HL-60 (cell line): ENCODE measurements around the gene CLINT1.

Experiments used
- DNase-seq, 2 experiments: peaks; one replicate each; pipeline ENCODE4 v3.0.0-alpha.2; 2010 to 2020; ENCODE audit warnings: low read depth in 1 of 2, low spot score in 1 of 2
- H3K27ac ChIP-seq: fragments of 250-450 bp; sonication (Bioruptor Pico); replicated peaks from 2 replicates; pipeline ENCODE4 v1.5.1; 2020; ENCODE audit warnings: mild to moderate bottlenecking, moderate library complexity
- H3K27me3 ChIP-seq: fragments of 250-450 bp; sonication (Bioruptor Pico); 2 replicates; pipeline ENCODE4 v1.5.1; 2021; ENCODE audit warnings: mild to moderate bottlenecking, moderate library complexity; ENCODE audit not compliant: insufficient read depth, poor library complexity, severe bottlenecking
- H3K4me3 ChIP-seq: replicated peaks from 2 replicates; pipeline ENCODE4 v1.5.1; 2011; ENCODE audit warnings: mild to moderate bottlenecking, control low read depth, low read length; ENCODE audit not compliant: insufficient read depth
- GABPA ChIP-seq: IDR thresholded peaks from 2 replicates; pipeline ENCODE4 v1.6.1; 2012; ENCODE audit warnings: low read depth
- POLR2AphosphoS5 ChIP-seq: IDR thresholded peaks from 2 replicates; pipeline ENCODE4 v1.6.1; 2012; ENCODE audit warnings: low read depth
- REST ChIP-seq: IDR thresholded peaks from 2 replicates; pipeline ENCODE4 v1.6.1; 2012; ENCODE audit warnings: low read depth; ENCODE audit not compliant: insufficient replicate concordance
- SPI1 ChIP-seq: IDR thresholded peaks from 2 replicates; pipeline ENCODE4 v1.6.1; 2012; ENCODE audit warnings: low read depth, mild to moderate bottlenecking, borderline replicate concordance
- TF ChIP-seq, protein P1 (sequence below): IDR thresholded peaks from one replicate; pipeline ENCODE4 v1.5.1; 2011; ENCODE audit warnings: low read length, control low read depth, inconsistent platforms; ENCODE audit not compliant: insufficient read depth

CLINT1 gene

DNA sequence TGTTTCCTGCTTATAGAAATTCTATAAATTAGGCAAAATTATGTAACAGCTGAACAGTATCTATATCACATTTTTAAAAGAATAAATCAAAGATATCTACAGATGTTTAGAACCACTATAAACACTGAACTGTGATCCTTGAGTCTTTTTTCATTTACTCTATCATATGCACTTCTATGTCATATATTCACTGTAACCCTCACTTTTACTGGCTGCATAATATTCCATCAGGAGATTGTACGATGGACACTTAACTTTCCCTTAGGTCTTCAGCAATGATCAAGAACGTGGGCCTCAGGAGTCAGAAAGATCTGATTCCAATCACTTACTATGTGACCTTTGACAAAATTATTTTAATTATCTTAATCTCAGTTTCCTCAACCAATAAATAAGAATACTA, 41.0 kb downstream of the CLINT1 start:
- no peak for DNase-seq
- Histone ChIP-seq H3K27me3 (no peaks in the 10 kb centered on the region), H3K4me3 (no peak overlapping the region), H3K27ac (no peak overlapping the region)
- TF ChIP-seq POLR2AphosphoS5 (no peak), GABPA (no peak), REST (no peak), SPI1 (no peak)
- TF ChIP-seq, protein P1, sequence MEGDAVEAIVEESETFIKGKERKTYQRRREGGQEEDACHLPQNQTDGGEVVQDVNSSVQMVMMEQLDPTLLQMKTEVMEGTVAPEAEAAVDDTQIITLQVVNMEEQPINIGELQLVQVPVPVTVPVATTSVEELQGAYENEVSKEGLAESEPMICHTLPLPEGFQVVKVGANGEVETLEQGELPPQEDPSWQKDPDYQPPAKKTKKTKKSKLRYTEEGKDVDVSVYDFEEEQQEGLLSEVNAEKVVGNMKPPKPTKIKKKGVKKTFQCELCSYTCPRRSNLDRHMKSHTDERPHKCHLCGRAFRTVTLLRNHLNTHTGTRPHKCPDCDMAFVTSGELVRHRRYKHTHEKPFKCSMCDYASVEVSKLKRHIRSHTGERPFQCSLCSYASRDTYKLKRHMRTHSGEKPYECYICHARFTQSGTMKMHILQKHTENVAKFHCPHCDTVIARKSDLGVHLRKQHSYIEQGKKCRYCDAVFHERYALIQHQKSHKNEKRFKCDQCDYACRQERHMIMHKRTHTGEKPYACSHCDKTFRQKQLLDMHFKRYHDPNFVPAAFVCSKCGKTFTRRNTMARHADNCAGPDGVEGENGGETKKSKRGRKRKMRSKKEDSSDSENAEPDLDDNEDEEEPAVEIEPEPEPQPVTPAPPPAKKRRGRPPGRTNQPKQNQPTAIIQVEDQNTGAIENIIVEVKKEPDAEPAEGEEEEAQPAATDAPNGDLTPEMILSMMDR = no peak

DNA sequence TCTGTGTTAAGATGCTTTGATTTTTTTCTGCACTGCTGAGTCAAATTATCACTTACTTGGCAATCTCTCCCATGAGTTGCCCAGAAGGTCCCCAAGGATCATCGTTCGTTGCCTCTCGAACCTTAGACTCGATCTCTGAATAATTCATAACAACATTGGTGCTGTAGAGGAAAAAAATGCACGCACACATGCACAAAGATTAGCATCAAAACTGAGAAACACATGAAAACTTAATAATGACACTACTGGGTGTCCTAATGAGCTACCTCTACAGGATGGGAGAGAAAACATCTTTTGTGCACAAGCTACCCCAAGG, 41.6 kb downstream of the CLINT1 start:
- Histone ChIP-seq H3K27ac (no peak overlapping the region), H3K4me3 (no peak overlapping the region), H3K27me3 (no peaks in the 10 kb centered on the region)
- no peak for TF ChIP-seq REST
- TF ChIP-seq, protein P1 = no peak
- TF ChIP-seq POLR2AphosphoS5 = no peak
- no peak for TF ChIP-seq GABPA
- no peak for TF ChIP-seq SPI1
- no peak for DNase-seq

- no peak overlapping the region for H3K27ac ChIP-seq
- no peak for DNase-seq
- TF ChIP-seq, protein P1 = no peak
- TF ChIP-seq SPI1 (no peak), GABPA (no peak), REST (no peak), POLR2AphosphoS5 (no peak)
These were observed 42.1 kb downstream of the CLINT1 start for GRCh38 chr5:157816682-157817386.

More at GRCh38 chr5:157816682-157817386, 42.1 kb downstream of the CLINT1 start:
- H3K27me3 ChIP-seq = no peaks in the 10 kb centered on the region
- no peak overlapping the region for H3K4me3 ChIP-seq
